ENCODE data around the gene LRP2BP. TPM values are rescaled to one million over a fixed set of nuclear protein-coding genes. Genes with fewer than 3 reads are reported as not detected.

Gene LRP2BP
- total RNA-seq, 1 experiment from 2014 or later = 0.19 TPM

DNA sequence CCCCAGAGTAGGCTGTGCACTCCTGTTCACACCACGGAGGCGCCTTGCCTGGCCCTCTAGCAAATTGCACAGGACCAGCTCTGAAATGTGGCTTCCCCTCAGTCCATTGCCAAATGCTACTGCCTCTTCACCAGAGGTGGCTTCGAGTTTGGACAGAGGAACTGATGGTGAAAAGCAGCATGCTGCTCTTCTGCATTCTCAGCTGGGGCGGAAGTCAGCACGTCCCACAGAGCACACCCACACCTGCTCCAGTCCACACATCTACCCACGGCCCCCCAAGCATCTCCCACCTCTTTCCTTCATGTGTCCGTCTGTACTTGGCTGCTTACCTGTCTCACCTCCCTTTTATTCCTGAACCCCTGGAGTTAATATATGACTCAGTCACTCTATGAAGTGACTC, 43.5 kb downstream of the LRP2BP start:
- no peaks in the 10 kb centered on the region for H3K4me1 ChIP-seq (ENCODE audit: insufficient read depth, low read length, poor library complexity, severe bottlenecking)
- no TSS peak for BruUV-seq (replicated peaks)
- no peak overlapping the region for H3K27ac ChIP-seq (ENCODE audit: low read depth, low read length, poor library complexity, severe bottlenecking)
- H3K36me3 ChIP-seq (ENCODE audit: insufficient read depth, low read length, poor library complexity, severe bottlenecking) = no peaks in the 10 kb centered on the region
- no peaks in the 10 kb centered on the region for H3K9me3 ChIP-seq (ENCODE audit: low read depth, low read length, poor library complexity, severe bottlenecking)
- DNase-seq (ENCODE audit: low spot score) = no peak
- H3K27me3 ChIP-seq (replicated peaks; ENCODE audit: insufficient read depth, low read depth, low read length, poor library complexity) = no peaks in the 10 kb centered on the region
- POLR2A ChIA-PET (ENCODE audit: low non-redundant PET) = no interaction called here
- CTCF ChIA-PET = no interaction called here
- intact Hi-C loops (cut with micrococcal nuclease; ENCODE audit: unreplicated experiment) = no loop called here
- no peak overlapping the region for H3K4me3 ChIP-seq (ENCODE audit: low read depth, low read length, poor library complexity, severe bottlenecking)
- TF ChIP-seq, protein P1, sequence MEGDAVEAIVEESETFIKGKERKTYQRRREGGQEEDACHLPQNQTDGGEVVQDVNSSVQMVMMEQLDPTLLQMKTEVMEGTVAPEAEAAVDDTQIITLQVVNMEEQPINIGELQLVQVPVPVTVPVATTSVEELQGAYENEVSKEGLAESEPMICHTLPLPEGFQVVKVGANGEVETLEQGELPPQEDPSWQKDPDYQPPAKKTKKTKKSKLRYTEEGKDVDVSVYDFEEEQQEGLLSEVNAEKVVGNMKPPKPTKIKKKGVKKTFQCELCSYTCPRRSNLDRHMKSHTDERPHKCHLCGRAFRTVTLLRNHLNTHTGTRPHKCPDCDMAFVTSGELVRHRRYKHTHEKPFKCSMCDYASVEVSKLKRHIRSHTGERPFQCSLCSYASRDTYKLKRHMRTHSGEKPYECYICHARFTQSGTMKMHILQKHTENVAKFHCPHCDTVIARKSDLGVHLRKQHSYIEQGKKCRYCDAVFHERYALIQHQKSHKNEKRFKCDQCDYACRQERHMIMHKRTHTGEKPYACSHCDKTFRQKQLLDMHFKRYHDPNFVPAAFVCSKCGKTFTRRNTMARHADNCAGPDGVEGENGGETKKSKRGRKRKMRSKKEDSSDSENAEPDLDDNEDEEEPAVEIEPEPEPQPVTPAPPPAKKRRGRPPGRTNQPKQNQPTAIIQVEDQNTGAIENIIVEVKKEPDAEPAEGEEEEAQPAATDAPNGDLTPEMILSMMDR (conservative IDR thresholded peaks at IDR 0.05; ENCODE audit: low read depth, low read length) = no peak
- TF ChIP-seq EZH2 (IDR thresholded peaks at IDR 0.05; ENCODE audit: borderline replicate concordance, low read depth, low read length, poor library complexity, severe bottlenecking) = no peak

DNA sequence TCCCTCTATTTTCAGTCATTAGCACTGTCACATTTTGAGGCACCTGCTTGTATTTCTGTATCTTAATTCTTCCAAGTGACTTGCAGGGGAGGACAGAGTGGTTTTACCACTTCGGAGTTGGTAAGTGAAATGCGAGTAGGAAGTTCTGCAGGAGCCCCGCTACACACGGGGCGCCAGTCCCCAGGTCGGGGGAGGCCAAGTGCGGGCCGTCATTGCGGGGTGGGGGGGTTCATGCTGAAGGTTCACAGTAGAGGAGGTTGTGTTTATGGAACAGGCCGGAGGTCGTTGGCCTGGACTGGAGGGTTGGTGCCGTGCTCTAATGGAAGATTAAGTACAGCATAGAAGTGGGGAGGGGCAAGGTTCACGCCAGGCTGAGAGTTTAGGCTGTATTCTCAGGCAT, 44.0 kb downstream of the LRP2BP start:
- ChIA-PET POLR2A (ENCODE audit: low non-redundant PET) (interaction anchor here (0.5 kb wide), 1 partner anchor 44 kb away, joined by 3 read pairs; the partner anchor contains the start of gene LRP2BP), CTCF (no interaction called here)
- Histone ChIP-seq H3K36me3 (ENCODE audit: insufficient read depth, low read length, poor library complexity, severe bottlenecking) (no peaks in the 10 kb centered on the region), H3K4me3 (ENCODE audit: low read depth, low read length, poor library complexity, severe bottlenecking) (no peak overlapping the region), H3K27me3 (replicated peaks; ENCODE audit: insufficient read depth, low read depth, low read length, poor library complexity) (no peaks in the 10 kb centered on the region), H3K27ac (ENCODE audit: low read depth, low read length, poor library complexity, severe bottlenecking) (no peak overlapping the region), H3K9me3 (ENCODE audit: low read depth, low read length, poor library complexity, severe bottlenecking) (no peaks in the 10 kb centered on the region), H3K4me1 (ENCODE audit: insufficient read depth, low read length, poor library complexity, severe bottlenecking) (no peaks in the 10 kb centered on the region)
- no TSS peak for BruUV-seq (replicated peaks)
- TF ChIP-seq, protein P1 (conservative IDR thresholded peaks at IDR 0.05; ENCODE audit: low read depth, low read length) = no peak
- TF ChIP-seq EZH2 (IDR thresholded peaks at IDR 0.05; ENCODE audit: borderline replicate concordance, low read depth, low read length, poor library complexity, severe bottlenecking) = no peak
- no peak for DNase-seq (ENCODE audit: low spot score)
- intact Hi-C loops (cut with micrococcal nuclease; ENCODE audit: unreplicated experiment) = no loop called here

DNA sequence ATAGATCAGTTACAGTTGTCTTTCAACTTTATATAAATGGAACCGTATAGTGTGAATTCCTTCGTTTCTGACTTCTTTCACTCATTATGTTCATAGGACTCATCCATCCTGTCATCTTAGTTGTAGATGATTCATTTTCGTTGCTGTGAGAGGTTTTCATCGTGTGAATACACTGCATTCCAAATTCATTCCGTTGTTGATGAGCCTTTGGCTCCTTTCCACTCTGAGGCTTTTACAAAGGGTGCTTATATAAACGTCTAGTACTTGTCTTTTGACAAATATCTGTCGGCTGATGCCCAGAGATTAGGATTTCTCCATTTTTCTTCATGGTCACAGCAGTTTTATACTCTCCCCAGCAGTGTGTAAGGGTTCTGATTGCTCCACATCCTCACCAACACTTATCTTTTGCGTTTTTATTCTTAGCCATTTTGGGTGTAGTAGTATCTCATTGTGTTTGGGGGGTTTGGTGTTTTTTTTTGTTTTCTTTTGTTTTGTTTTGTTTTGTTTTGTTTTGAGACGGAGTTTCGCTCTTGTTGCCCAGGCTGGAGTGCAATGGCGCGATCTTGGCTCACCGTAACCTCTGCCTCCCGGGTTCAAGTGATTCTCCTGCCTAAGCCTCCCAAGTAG, 48.6 kb downstream of the LRP2BP start:
- intact Hi-C loops (cut with micrococcal nuclease; ENCODE audit: unreplicated experiment) = no loop called here
- ChIA-PET POLR2A (ENCODE audit: low non-redundant PET) (no interaction called here), CTCF (no interaction called here)
- DNase-seq (ENCODE audit: low spot score) = no peak
- no peak for TF ChIP-seq EZH2 (IDR thresholded peaks at IDR 0.05; ENCODE audit: borderline replicate concordance, low read depth, low read length, poor library complexity, severe bottlenecking)
- TF ChIP-seq, protein P1 (conservative IDR thresholded peaks at IDR 0.05; ENCODE audit: low read depth, low read length) = no peak
- BruUV-seq (replicated peaks) = no TSS peak
- Histone ChIP-seq H3K27ac (ENCODE audit: low read depth, low read length, poor library complexity, severe bottlenecking) (no peak overlapping the region), H3K9me3 (ENCODE audit: low read depth, low read length, poor library complexity, severe bottlenecking) (no peaks in the 10 kb centered on the region), H3K4me3 (ENCODE audit: low read depth, low read length, poor library complexity, severe bottlenecking) (no peak overlapping the region), H3K4me1 (ENCODE audit: insufficient read depth, low read length, poor library complexity, severe bottlenecking) (no peaks in the 10 kb centered on the region), H3K36me3 (ENCODE audit: insufficient read depth, low read length, poor library complexity, severe bottlenecking) (no peaks in the 10 kb centered on the region), H3K27me3 (replicated peaks; ENCODE audit: insufficient read depth, low read depth, low read length, poor library complexity) (no peaks in the 10 kb centered on the region)

All from A673 (cell line).